HEK293 (cell line): Measurements from ENCODE around the gene PI4KA.
A peak's percentile ranks its signal among the peaks of the same experiment; 100 is the strongest.

Source experiments
- KLF9 ChIP-seq: fragments of 450-650 bp; formaldehyde crosslinking; IDR thresholded peaks from 2 replicates; pipeline ENCODE4 v1.5.1; 2016; ENCODE audit warnings: missing biosample characterization, missing genetic modification characterization, low read depth
- MEIS1 ChIP-seq: sonication (generic); formaldehyde crosslinking; IDR thresholded peaks from 2 replicates; pipeline ENCODE4 v1.8.1; 2022; ENCODE audit warnings: missing genetic modification reagents, mild to moderate bottlenecking, borderline replicate concordance
- PBX3 ChIP-seq: sonication (generic); formaldehyde crosslinking; IDR thresholded peaks from 2 replicates; pipeline ENCODE4 v1.8.1; 2022; ENCODE audit warnings: mild to moderate bottlenecking, moderate library complexity, missing genetic modification reagents
- RBAK ChIP-seq: fragments of 450-650 bp; formaldehyde crosslinking; IDR thresholded peaks from 2 replicates; pipeline ENCODE4 v1.5.1; 2016; ENCODE audit warnings: missing biosample characterization, missing genetic modification characterization
- REST ChIP-seq: fragments of 450-650 bp; formaldehyde crosslinking; IDR thresholded peaks from 2 replicates; pipeline ENCODE4 v1.5.1; 2016; ENCODE audit warnings: missing biosample characterization, missing genetic modification characterization
- SCRT1 ChIP-seq: fragments of 450-650 bp; formaldehyde crosslinking; IDR thresholded peaks from 2 replicates; pipeline ENCODE4 v1.5.1; 2016; ENCODE audit warnings: missing biosample characterization, missing genetic modification characterization, borderline replicate concordance
- ZBTB20 ChIP-seq: fragments of 450-650 bp; formaldehyde crosslinking; IDR thresholded peaks from 2 replicates; pipeline ENCODE4 v1.5.1; 2016; ENCODE audit warnings: missing biosample characterization, missing genetic modification characterization
- ZBTB44 ChIP-seq: fragments of 450-650 bp; IDR thresholded peaks from 2 replicates; pipeline ENCODE4 v1.5.1; 2018; ENCODE audit warnings: missing biosample characterization, mild to moderate bottlenecking, missing genetic modification characterization
- ZFP3 ChIP-seq: fragments of 450-650 bp; formaldehyde crosslinking; IDR thresholded peaks from 2 replicates; pipeline ENCODE4 v1.5.1; 2016; ENCODE audit warnings: low read depth, missing biosample characterization, missing genetic modification characterization
- ZNF157 ChIP-seq: fragments of 450-650 bp; formaldehyde crosslinking; IDR thresholded peaks from 2 replicates; pipeline ENCODE4 v1.5.1; 2016; ENCODE audit warnings: missing biosample characterization, missing genetic modification characterization
- ZNF16 ChIP-seq: fragments of 450-650 bp; formaldehyde crosslinking; IDR thresholded peaks from 2 replicates; pipeline ENCODE4 v1.5.1; 2016; ENCODE audit warnings: low read depth, missing biosample characterization, missing genetic modification characterization
- ZNF214 ChIP-seq: fragments of 450-650 bp; formaldehyde crosslinking; IDR thresholded peaks from 2 replicates; pipeline ENCODE4 v1.5.1; 2017; ENCODE audit warnings: missing biosample characterization, mild to moderate bottlenecking, missing genetic modification characterization, borderline replicate concordance
- ZNF280D ChIP-seq: fragments of 450-650 bp; formaldehyde crosslinking; IDR thresholded peaks from 2 replicates; pipeline ENCODE4 v1.5.1; 2016; ENCODE audit warnings: missing biosample characterization, missing genetic modification characterization
- ZNF324 ChIP-seq: fragments of 450-650 bp; formaldehyde crosslinking; IDR thresholded peaks from 2 replicates; pipeline ENCODE4 v1.5.1; 2016; ENCODE audit warnings: missing biosample characterization, missing genetic modification characterization
- ZNF404 ChIP-seq: fragments of 450-650 bp; formaldehyde crosslinking; IDR thresholded peaks from 2 replicates; pipeline ENCODE4 v1.5.1; 2017; ENCODE audit warnings: missing biosample characterization, missing genetic modification characterization
- ZNF426 ChIP-seq: fragments of 450-650 bp; formaldehyde crosslinking; IDR thresholded peaks from 2 replicates; pipeline ENCODE4 v1.5.1; 2017; ENCODE audit warnings: missing biosample characterization, missing genetic modification characterization, mild to moderate bottlenecking, inconsistent platforms, moderate library complexity
- ZNF548 ChIP-seq: fragments of 450-650 bp; formaldehyde crosslinking; IDR thresholded peaks from 2 replicates; pipeline ENCODE4 v1.5.1; 2016; ENCODE audit warnings: missing biosample characterization, missing genetic modification characterization
- ZNF561 ChIP-seq: fragments of 450-650 bp; IDR thresholded peaks from 2 replicates; pipeline ENCODE4 v1.5.1; 2018; ENCODE audit warnings: missing biosample characterization, missing genetic modification characterization, borderline replicate concordance
- ZNF600 ChIP-seq: fragments of 450-650 bp; formaldehyde crosslinking; IDR thresholded peaks from 2 replicates; pipeline ENCODE4 v1.5.1; 2016; ENCODE audit warnings: missing biosample characterization, missing genetic modification characterization
- ZNF610 ChIP-seq: fragments of 450-650 bp; formaldehyde crosslinking; IDR thresholded peaks from 2 replicates; pipeline ENCODE4 v1.5.1; 2016; ENCODE audit warnings: missing biosample characterization, missing genetic modification characterization, borderline replicate concordance
- ZNF621 ChIP-seq: fragments of 450-650 bp; formaldehyde crosslinking; IDR thresholded peaks from 2 replicates; pipeline ENCODE4 v1.5.1; 2017; ENCODE audit warnings: missing biosample characterization, missing genetic modification characterization
- ZNF624 ChIP-seq: fragments of 450-650 bp; formaldehyde crosslinking; IDR thresholded peaks from 2 replicates; pipeline ENCODE4 v1.5.1; 2017; ENCODE audit warnings: missing biosample characterization, missing genetic modification characterization
- ZNF658 ChIP-seq: fragments of 450-650 bp; formaldehyde crosslinking; IDR thresholded peaks from 2 replicates; pipeline ENCODE4; 2016; ENCODE audit warnings: missing biosample characterization, missing genetic modification characterization
- ZNF707 ChIP-seq: fragments of 450-650 bp; formaldehyde crosslinking; IDR thresholded peaks from 2 replicates; pipeline ENCODE4 v1.5.1; 2016; ENCODE audit warnings: missing biosample characterization, missing genetic modification characterization
- ZNF830 ChIP-seq: fragments of 450-650 bp; IDR thresholded peaks from 2 replicates; pipeline ENCODE4 v1.5.0; 2018; ENCODE audit warnings: missing biosample characterization, missing genetic modification characterization, low read depth, mild to moderate bottlenecking, moderate library complexity
- ZSCAN23 ChIP-seq: fragments of 450-650 bp; formaldehyde crosslinking; IDR thresholded peaks from 2 replicates; pipeline ENCODE4 v1.5.1; 2016; ENCODE audit warnings: missing biosample characterization, missing genetic modification characterization
- ZSCAN5A ChIP-seq: fragments of 450-650 bp; formaldehyde crosslinking; IDR thresholded peaks from 2 replicates; pipeline ENCODE4 v1.5.1; 2016; ENCODE audit warnings: missing biosample characterization, missing genetic modification characterization

The PI4KA gene

DNA sequence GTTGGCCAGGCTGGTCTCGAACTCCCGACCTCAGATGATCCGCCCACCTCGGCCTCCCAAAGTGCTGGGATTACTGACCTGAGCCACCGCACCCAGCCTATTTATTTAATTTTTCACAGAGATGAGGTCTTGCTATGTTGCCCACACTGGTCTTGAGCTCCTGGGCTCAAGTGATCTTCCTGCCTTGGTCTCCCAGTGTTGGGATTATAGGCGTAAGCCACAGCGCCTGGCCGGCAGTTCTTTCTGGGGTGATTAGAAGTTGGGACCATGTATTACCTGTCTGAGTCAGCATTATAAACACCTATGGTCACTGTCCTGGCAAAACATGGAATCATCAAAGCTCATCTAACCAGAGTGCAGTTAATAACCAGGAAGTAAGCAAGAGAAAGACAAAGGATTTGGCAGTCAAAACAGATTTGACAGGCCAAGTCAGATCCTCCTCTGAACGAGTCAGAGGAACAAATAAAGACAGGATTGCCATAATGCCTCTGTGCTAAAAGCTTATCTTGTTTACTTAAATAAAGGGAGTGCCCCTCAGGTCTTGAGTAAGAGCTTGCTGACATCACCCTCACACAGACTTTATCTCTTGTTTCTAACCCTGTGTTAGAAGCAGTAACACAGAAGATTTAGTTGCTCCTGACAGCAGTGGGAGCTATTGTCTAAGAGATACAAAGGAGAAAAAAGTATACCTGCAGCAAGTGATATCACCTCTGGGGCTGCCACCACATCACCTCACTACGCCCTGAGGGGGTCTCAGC, 81.0 kb downstream of the PI4KA start (continued):
- TF ChIP-seq REST (tag by site-specific recombination) (no peak), ZNF830 (tag by site-specific recombination) (no peak), ZNF624 (no peak), KLF9 (tag by site-specific recombination) (peak; percentile 45; the same call in 1 of the 2 replicates), ZBTB44 (tag by site-specific recombination) (no peak), SCRT1 (tag by site-specific recombination) (no peak), ZNF324 (tag by site-specific recombination) (0 out of 2 replicates have a peak, but pooled peaks have one; percentile 25), ZNF707 (no peak), ZNF280D (no peak), ZNF610 (tag by site-specific recombination) (no peak), ZBTB20 (no peak), RBAK (tag by site-specific recombination) (no peak), ZNF548 (tag by site-specific recombination) (no peak), ZSCAN5A (tag by site-specific recombination) (no peak), ZNF621 (tag by site-specific recombination) (no peak), ZNF600 (tag by site-specific recombination) (no peak), ZNF658 (tag by site-specific recombination) (no peak), ZNF214 (tag by site-specific recombination) (no peak), PBX3 (no peak), MEIS1 (no peak), ZFP3 (tag by site-specific recombination) (no peak), ZSCAN23 (tag by site-specific recombination) (peak; percentile 79), ZNF426 (tag by site-specific recombination) (no peak), ZNF404 (tag by site-specific recombination) (no peak), ZNF561 (tag by site-specific recombination) (0 out of 2 replicates have a peak, but pooled peaks have one; percentile 55), ZNF157 (tag by site-specific recombination) (no peak), ZNF16 (no peak)
